GM19467 (cell line): Measurements from ENCODE around the gene ACSM5.
"Not testable (repeated sequence)": the region's sequence is repeated elsewhere in the genome, so short reads cannot be mapped to it uniquely, and the experiment has no call there.

ENCODE experiments used
- ATAC-seq: cut with Tn5 transposase; IDR thresholded peaks from one replicate; pipeline ENCODE4 v1.9.1; 2021; ENCODE audit warnings: mild to moderate bottlenecking, moderate library complexity; ENCODE audit not compliant: unreplicated experiment

Gene ACSM5

GRCh38 chr16:20441859-20442258 lies 32.5 kb downstream of the ACSM5 start:
- ATAC-seq, result not testable (repeated sequence)

DNA sequence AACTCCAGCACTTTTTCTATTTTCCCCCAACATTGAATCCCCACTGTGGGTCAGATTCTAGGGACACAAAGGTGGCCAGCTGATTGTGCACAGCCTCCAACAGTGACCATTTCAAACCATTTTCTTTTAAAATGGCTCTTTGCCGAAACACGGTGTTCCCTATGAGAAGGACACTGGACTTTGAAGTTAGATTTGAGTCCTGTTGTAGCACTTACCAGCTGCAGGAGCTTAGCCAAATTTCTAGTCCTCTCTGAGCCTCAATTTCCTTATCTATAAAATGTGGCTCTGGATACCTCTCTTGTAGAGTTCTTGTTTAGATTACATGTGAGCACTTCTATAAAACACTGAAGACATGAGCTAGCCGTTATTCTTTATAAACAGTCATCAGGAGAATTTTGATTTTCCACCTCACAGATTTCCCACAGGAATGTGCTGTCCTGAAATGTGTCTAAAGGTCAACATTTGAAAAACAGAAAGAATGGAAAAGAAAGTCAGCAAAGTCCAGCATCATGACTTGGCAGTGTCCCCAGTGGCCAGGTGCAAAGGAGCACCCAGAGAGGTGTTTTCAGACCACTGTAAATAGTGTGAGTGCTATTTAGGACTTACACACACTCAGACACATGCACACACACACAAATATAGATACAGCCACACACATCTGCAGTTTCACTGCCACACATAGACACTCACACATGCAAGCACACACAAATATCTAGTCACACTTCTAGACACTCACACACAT lies 37.5 kb downstream of the ACSM5 start:
- not testable (repeated sequence) for ATAC-seq

DNA sequence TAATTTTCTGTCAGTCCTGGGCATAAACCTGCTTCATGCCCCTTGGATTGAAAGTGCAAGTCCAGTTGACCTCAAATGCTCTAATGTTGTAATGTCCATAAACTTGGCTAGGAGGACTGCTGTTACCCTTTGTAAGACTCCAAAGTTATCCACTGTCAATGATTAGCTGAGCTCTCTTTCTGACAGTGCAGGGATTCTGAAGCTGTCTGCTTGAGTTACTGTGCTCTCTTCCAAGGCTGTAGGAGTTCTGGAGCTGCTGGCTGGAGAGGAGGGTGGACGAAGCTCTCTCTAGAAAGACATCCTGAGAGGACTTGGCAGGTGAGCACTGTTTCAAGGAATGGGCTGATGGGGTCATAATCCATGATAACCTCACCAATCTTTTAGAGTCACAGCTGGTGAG lies 42.0 kb downstream of the ACSM5 start, which contains the start of gene ACSM2A:
Gene ACSM2A (plus strand): TSS at position 158 of the 400 bp plus-strand sequence. CDS start 8,594 bp downstream, outside the sequence.
- not testable (repeated sequence) for ATAC-seq

GRCh38 chr16:20453633-20454032 lies 44.3 kb downstream of the ACSM5 start:
- not testable (repeated sequence) for ATAC-seq

GRCh38 chr16:20459227-20459626 lies 49.9 kb downstream of the ACSM5 start:
- not testable (repeated sequence) for ATAC-seq

DNA sequence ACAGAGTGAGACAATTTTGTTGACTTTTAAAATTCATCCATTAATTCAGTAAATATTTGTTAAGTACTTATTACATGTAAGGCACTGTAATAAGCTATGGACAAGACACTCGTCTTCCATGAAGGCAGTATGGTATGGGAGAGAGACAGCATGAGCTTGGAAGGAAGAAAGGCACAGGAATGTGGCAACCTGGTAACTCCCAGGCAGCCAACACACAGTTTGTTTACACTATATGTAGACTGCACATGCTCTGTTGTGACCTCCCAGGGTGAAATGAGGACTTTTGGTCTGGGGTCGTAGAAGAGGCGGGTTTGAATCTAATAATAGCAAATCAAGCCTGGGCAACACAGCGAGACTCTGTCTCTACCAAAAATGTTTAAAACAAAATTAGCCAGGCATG lies 51.0 kb downstream of the ACSM5 start:
- not testable (repeated sequence) for ATAC-seq

DNA sequence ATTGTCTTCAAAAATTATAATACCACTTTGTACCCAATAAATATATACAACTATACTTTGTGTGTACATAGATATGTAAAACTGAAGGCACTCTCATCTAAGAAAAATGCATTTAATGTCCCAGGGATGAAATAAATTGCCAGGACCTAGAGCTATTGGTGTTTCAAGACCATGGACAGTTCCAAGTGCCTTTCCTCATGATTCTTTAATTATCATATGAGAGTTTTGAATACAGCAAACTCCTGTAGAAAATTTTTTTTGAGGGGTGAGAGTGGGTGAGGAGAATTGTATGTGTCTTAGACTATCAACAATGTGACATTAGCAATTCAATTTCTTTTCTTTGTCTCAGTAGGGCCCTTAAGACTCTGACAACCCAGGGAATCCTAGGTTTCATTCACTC lies 59.6 kb downstream of the ACSM5 start:
- not testable (repeated sequence) for ATAC-seq

DNA sequence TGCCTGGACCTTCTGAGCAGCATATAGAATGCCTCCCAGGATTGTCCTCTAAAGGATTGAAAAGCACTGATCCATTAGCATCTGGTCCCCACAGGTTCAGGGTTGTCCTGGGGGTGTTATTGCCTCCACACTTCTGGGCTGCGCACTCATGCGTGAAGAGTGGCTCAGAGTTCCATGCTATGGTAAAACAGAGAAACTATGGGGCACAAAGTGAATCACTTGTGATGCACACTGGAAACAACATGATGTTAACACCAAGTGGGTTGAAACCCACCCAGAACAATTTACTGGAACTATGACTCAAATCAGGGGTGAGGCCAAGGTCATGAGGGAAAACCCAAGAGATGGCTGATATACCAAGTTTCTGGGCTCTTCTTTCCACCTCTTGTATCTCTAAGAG lies 60.6 kb downstream of the ACSM5 start:
- not testable (repeated sequence) for ATAC-seq

- ATAC-seq, result not testable (repeated sequence)
Observed at GRCh38 chr16:20470732-20471131, 61.4 kb downstream of the ACSM5 start.

DNA sequence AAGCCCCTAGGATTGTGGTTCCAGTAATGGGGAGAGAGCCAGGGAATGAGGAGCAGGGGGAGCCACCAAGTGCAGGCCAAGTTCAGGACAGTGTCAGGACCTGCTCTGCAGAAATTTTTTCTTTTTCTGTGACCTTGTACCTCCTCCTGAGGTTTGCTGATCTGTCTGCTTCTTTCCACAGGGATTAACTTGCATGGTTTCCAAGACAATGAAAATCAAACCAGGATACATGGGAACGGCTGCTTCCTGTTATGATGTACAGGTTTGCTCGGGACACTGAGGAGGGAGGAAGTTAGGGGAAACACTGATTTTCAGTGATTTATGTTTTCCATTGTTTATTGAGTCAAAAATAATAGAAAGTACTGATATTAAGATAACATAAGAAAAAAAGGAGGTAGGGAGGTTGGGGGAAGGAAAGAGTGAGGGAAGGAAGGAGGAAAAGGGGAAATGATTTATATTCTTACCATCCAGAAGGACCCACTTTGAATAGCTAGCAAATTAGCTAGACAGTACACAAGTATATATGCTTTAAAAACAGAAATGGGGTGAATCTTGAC lies 67.9 kb downstream of the ACSM5 start:
- ATAC-seq, result not testable (repeated sequence)

- ATAC-seq, result not testable (repeated sequence)
Observed at GRCh38 chr16:20483989-20484388, 74.7 kb downstream of the ACSM5 start.

GRCh38 chr16:20484726-20485125 lies 75.4 kb downstream of the ACSM5 start:
- no peak for ATAC-seq

DNA sequence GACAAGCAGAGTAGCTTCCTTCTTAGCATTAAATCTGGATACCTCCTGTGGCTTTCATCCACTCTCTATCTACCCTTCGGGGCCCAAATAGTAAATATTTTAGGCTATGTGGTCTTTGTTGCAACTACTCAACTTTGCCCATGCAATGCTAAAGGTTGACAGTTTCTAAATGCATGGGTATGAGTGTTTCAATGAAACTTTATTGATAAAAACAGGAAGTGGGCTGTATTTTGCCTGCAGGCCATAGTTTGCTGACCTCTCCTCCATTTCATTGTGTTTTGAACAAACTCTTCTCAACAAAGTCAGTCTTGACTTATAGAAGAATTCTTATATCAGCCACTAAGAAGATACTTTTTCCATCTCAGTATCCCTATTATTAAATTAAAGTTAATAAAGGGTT lies 76.1 kb downstream of the ACSM5 start:
- ATAC-seq, result no peak
